ENCODE results near the gene CEP57.
"Not testable (repeated sequence)": the region's sequence is repeated elsewhere in the genome, so short reads cannot be mapped to it uniquely, and the experiment has no call there.

CEP57 gene

GRCh38 chr11:95850137-95850536 lies 59.8 kb downstream of the CEP57 start:
- in situ Hi-C loops (cut with HindIII; ENCODE audit: low sequenced_read_pairs) = no loop called here

- in situ Hi-C loops (cut with HindIII; ENCODE audit: low sequenced_read_pairs) = no loop called here
Observed at GRCh38 chr11:95853138-95853537, 62.8 kb downstream of the CEP57 start.

DNA sequence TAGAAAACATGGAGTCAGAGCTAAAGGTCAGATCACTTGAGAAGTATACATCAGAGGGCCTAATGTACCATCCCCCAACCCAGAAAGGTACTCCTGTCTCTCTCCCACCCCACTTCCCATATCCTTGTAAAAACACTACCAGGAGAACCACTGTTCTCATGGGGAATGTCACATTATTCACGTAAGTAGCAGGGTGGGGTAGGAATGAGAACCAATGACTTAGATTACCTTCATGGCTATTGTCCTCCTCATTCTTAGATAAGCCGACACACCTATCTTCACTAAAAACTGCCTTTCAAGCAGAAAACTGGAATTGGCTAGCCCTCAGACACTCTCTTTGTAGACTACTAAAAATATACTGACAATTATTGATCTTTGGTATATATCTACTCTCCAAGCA lies 63.6 kb downstream of the CEP57 start:
- in situ Hi-C loops (cut with HindIII; ENCODE audit: low sequenced_read_pairs) = no loop called here

DNA sequence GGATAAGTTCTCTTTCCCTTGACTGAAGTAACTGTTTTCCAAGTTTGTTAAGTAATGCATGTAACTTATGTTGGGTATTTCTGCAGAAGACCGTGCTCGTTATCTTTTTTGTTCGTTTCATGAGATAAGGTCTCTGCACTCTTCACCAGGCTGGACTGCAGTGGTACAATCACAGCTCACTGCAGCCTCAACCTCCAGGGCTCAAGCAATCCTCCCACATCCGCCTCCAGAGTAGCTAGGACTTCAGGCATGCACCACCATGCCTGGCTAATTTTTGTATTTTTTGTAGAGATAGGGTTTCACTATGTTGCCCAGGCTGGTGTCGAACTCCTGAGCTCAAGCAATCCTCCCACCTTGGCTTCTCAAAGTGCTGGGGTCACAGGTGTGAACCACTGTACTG lies 64.1 kb downstream of the CEP57 start:
- in situ Hi-C loops (cut with HindIII; ENCODE audit: low sequenced_read_pairs) = not testable (repeated sequence)

GRCh38 chr11:95860024-95860423 lies 69.7 kb downstream of the CEP57 start:
- in situ Hi-C loops (cut with HindIII; ENCODE audit: low sequenced_read_pairs) = not testable (repeated sequence)

GRCh38 chr11:95863486-95864140 lies 73.3 kb downstream of the CEP57 start:
- in situ Hi-C loops (cut with HindIII; ENCODE audit: low sequenced_read_pairs) = no loop called here

- in situ Hi-C loops (cut with HindIII; ENCODE audit: low sequenced_read_pairs) = no loop called here
Observed at GRCh38 chr11:95867105-95867504, 76.8 kb downstream of the CEP57 start.

DNA sequence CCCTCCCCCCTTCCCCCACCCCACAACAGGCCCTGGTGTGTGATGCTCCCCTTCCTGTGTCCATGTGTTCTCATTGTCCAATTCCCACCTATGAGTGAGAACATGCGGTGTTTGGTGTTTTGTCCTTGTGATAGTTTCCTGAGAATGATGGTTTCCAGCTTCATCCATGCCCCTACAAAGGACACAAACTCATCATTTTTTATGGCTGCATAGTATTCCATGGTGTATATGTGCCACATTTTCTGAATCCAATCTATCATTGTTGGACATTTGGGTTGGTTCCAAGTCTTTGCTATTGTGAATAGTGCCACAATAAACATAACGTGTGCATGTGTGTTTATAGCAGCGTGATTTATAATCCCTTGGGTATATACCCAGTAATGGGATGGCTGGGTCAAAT lies 80.6 kb downstream of the CEP57 start:
- in situ Hi-C loops (cut with HindIII; ENCODE audit: low sequenced_read_pairs) = not testable (repeated sequence)

- in situ Hi-C loops (cut with HindIII; ENCODE audit: low sequenced_read_pairs) = no loop called here
Observed at GRCh38 chr11:95877291-95877690, 87.0 kb downstream of the CEP57 start.

Data from DLD1 (cell line).